Liver (tissue), 3 donors: ENCODE results near the gene DIP2B.

Source experiments
- ATF3 ChIP-seq: IDR thresholded peaks from 2 replicates; pipeline ENCODE4 v1.6.1; 2016; ENCODE audit warnings: antibody characterized with exemption
- CTCF ChIP-seq: fragments of 150-350 bp; IDR thresholded peaks from 2 replicates; pipeline ENCODE4 v1.5.1; 2017; ENCODE audit warnings: improper control_type of control experiment, low read depth, low read length; ENCODE audit not compliant: missing input control
- EGR1 ChIP-seq, 2 donors: IDR thresholded peaks; 2 replicates each; pipeline ENCODE4 v1.6.1; 2016 to 2018; ENCODE audit warnings: antibody characterized with exemption in 2 of 2, low read depth in 2 of 2
- GABPA ChIP-seq, 2 donors: IDR thresholded peaks in 1 of 2; conservative IDR thresholded peaks in 1 of 2; 2 replicates each; pipeline ENCODE4 v1.6.1; 2016; ENCODE audit warnings: antibody characterized with exemption in 2 of 2, mild to moderate bottlenecking in 1 of 2, moderate library complexity in 1 of 2
- JUND ChIP-seq, 2 donors: IDR thresholded peaks; 2 replicates each; pipeline ENCODE4 v1.6.1; 2016; ENCODE audit warnings: antibody characterized with exemption in 2 of 2
- MAX ChIP-seq: IDR thresholded peaks from 2 replicates; pipeline ENCODE4 v1.6.1; 2016; ENCODE audit warnings: antibody characterized with exemption
- NR2F2 ChIP-seq: IDR thresholded peaks from 2 replicates; pipeline ENCODE4 v1.6.1; 2016; ENCODE audit warnings: antibody characterized with exemption
- RAD21 ChIP-seq, 2 donors: IDR thresholded peaks; 2 replicates each; pipeline ENCODE4 v1.6.1; 2016; ENCODE audit warnings: antibody characterized with exemption in 2 of 2, mild to moderate bottlenecking in 2 of 2
- REST ChIP-seq: IDR thresholded peaks from 2 replicates; pipeline ENCODE4 v1.6.1; 2016; ENCODE audit warnings: antibody characterized with exemption, mild to moderate bottlenecking
- YY1 ChIP-seq: IDR thresholded peaks from 2 replicates; pipeline ENCODE4 v1.6.1; 2016; ENCODE audit warnings: antibody characterized with exemption, mild to moderate bottlenecking
- donor health status: healthy.
- donor health status: healthy.

- TF ChIP-seq NR2F2 (no peak), CTCF (no peak), EGR1 (IDR thresholded peaks at IDR 0.05; ENCODE audit: low read depth in 2 of 2) (no peak), MAX (no peak), ATF3 (no peak), REST (no peak), YY1 (no peak), JUND (IDR thresholded peaks at IDR 0.05) (no peak), GABPA (IDR thresholded peaks at IDR 0.05 in 1 of 2, conservative IDR thresholded peaks at IDR 0.05 in 1 of 2) (no peak), RAD21 (IDR thresholded peaks at IDR 0.05) (no peak)
Observed at GRCh38 chr12:50718760-50719159, 214.0 kb downstream of the DIP2B start.
